Stimulated activated CD8-positive, alpha-beta memory T cell treated with anti-CD3 and anti-CD28 coated beads, Interleukin-7, amount 100 ng/mL, for 48 hours (primary cell): ENCODE results near the gene ZNF224.
"Not testable (repeated sequence)": the region's sequence is repeated elsewhere in the genome, so short reads cannot be mapped to it uniquely, and the experiment has no call there.

ENCODE experiments used
- DNase-seq, 2 donors: peaks; one replicate each; pipeline ENCODE4 v3.0.0-alpha.2; 2020; ENCODE audit warnings: low read depth in 1 of 2; ENCODE audit errors: extremely low read depth in 1 of 2

The ZNF224 gene

GRCh38 chr19:44121162-44121561 lies 27.0 kb downstream of the ZNF224 start:
- DNase-seq = not testable (repeated sequence)

- DNase-seq = no peak
Observed at GRCh38 chr19:44131955-44132354, 37.8 kb downstream of the ZNF224 start.

- DNase-seq = peak; percentile 22 to 64
Observed at GRCh38 chr19:44141191-44142058, 47.3 kb downstream of the ZNF224 start, which contains the start of gene ZNF234. Gene ZNF234 (plus strand): TSS chr19:44141554. CDS start chr19:44144633, 3,079 bp downstream.

- DNase-seq = no peak
Observed at GRCh38 chr19:44142059-44142433, 47.9 kb downstream of the ZNF224 start.

- DNase-seq = no peak
Observed at GRCh38 chr19:44149776-44150175, 55.6 kb downstream of the ZNF224 start.

GRCh38 chr19:44151491-44151890 lies 57.3 kb downstream of the ZNF224 start:
- no peak for DNase-seq

- DNase-seq = no peak
Observed at GRCh38 chr19:44156475-44156874, 62.3 kb downstream of the ZNF224 start.
